22Rv1 (cell line): ENCODE measurements around the gene MAPK8IP1.
A peak's percentile ranks its signal among the peaks of the same experiment; 100 is the strongest.

Source experiments
- H3K27ac ChIP-seq: fragments of 450-650 bp; 2 replicates; pipeline ENCODE4 v1.5.1; 2017
- CTCF ChIP-seq: fragments of 450-650 bp; IDR thresholded peaks from 2 replicates; pipeline ENCODE4 v1.5.1; 2017; ENCODE audit warnings: mild to moderate bottlenecking
- ZFX ChIP-seq: fragments of 450-650 bp; IDR thresholded peaks from 2 replicates; pipeline ENCODE4 v1.6.1; 2017; ENCODE audit warnings: antibody characterized with exemption, borderline replicate concordance

Gene MAPK8IP1

GRCh38 chr11:45907911-45908370 lies 22.5 kb downstream of the MAPK8IP1 start:
- TF ChIP-seq ZFX (no peak), CTCF (no peak)
- peak overlapping the region; percentile 46 for H3K27ac ChIP-seq

- H3K27ac ChIP-seq, result no peak overlapping the region
- TF ChIP-seq ZFX (no peak), CTCF (no peak)
Measured at GRCh38 chr11:45909594-45910475, 24.4 kb downstream of the MAPK8IP1 start.

- no peak overlapping the region for H3K27ac ChIP-seq
- TF ChIP-seq ZFX (no peak), CTCF (no peak)
Measured at GRCh38 chr11:45910623-45911022, 25.2 kb downstream of the MAPK8IP1 start.

GRCh38 chr11:45913514-45913913 lies 28.1 kb downstream of the MAPK8IP1 start:
- H3K27ac ChIP-seq, result no peak overlapping the region
- TF ChIP-seq ZFX, result no peak

GRCh38 chr11:45913942-45914635 lies 28.6 kb downstream of the MAPK8IP1 start:
- no peak overlapping the region for H3K27ac ChIP-seq
- TF ChIP-seq ZFX, result no peak
- no peak for TF ChIP-seq CTCF

DNA sequence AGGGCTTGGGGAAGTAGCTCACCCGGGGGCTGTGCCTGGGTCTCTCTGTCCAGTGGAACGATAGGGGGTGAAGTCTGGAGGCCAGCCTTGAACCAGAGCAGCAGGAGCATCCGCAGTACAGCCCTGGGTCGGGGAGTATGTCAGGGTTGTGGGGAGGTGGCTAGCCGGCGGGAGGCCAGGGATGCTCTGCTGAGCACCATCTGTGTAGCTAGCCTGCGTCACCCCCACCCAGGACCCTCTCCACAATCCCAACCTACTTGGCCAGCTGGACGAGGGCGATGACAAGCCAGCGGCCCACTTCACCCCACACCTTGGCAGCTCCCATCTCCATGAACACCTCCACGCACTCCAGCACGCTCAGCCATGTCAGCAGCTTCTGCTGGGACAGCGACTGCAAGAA lies 30.0 kb downstream of the MAPK8IP1 start:
- TF ChIP-seq ZFX (no peak), CTCF (no peak)

GRCh38 chr11:45917286-45917622 lies 31.8 kb downstream of the MAPK8IP1 start:
- no peak for TF ChIP-seq ZFX
- no peak for TF ChIP-seq CTCF
- peak overlapping the region; percentile 90 for H3K27ac ChIP-seq

More for the DNA sequence above, 30.0 kb downstream of the MAPK8IP1 start:
- no peak overlapping the region for H3K27ac ChIP-seq
